ENCODE results near the gene TRMT112. TPM values are rescaled to one million over a fixed set of nuclear protein-coding genes. Genes with fewer than 3 reads are reported as not detected.

TRMT112 gene
- total RNA-seq, 4 donors from 2014 or later: 200 to 462 (median 323) TPM

DNA sequence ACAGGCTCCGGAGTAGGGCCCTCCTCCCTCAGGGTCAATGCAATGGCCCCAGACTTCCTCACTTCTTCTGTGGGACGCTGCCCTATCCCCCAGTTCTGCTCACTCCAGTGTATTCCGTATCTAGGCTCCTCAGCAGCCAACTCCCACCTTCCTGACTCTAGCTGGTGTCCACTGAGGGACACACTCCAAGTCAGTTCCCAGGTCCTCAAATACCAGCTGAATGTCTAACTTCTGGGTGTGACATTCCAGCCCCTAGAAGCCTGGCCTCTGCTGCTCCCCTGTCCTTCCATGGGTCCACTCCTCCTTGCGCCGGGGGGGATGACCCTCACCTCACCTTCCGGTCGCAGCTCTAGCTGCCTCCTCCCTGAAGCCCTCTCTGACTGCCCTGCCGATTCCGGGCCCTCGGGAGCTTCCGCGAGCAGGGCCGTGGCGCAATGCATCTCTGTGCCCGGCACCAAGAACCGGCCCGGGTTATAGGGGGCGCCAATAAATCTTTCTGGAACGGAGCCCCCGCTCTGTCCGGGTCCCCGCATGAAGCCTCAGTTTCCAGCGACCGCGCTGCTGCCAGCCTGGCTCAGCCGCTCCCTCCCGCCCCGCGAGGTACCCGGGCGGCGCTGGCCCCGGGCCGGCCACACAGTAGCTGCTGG, 48.3 kb downstream of the TRMT112 start:
- no peaks in the 10 kb centered on the region for H3K9me3 ChIP-seq
- intact Hi-C loops (cut with DNase I; ENCODE audit: low total_unique reads): no loop called here
- no peaks in the 10 kb centered on the region for H3K27me3 ChIP-seq
- H3K4me3 ChIP-seq: peak overlapping the region; percentile 63 to 75
- no peaks in the 10 kb centered on the region for H3K36me3 ChIP-seq
- TF ChIP-seq POLR2A (IDR thresholded peaks at IDR 0.05): peak in 1 of 2 donors; percentile 28
- TF ChIP-seq CTCF (IDR thresholded peaks at IDR 0.05): no peak
- peak; percentile 71 to 77 for DNase-seq
- peak overlapping the region; percentile 91 to 97 for H3K27ac ChIP-seq
- H3K4me1 ChIP-seq: peaks cover 0 to 11% of the 10 kb centered on the region in 2 donors

GRCh38 chr11:64268025-64268892, 49.1 kb downstream of the TRMT112 start:
- peak; percentile 75 to 79 for DNase-seq

GRCh38 chr11:64267207-64267945, 50.0 kb downstream of the TRMT112 start:
- Histone ChIP-seq H3K36me3 (no peaks in the 10 kb centered on the region), H3K4me1 (peaks cover 0 to 11% of the 10 kb centered on the region in 2 donors), H3K27me3 (no peaks in the 10 kb centered on the region), H3K4me3 (no peak overlapping the region), H3K9me3 (no peaks in the 10 kb centered on the region), H3K27ac (peak overlapping the region; percentile 91 to 97)
- intact Hi-C loops (cut with DNase I; ENCODE audit: low total_unique reads): no loop called here
- TF ChIP-seq CTCF (IDR thresholded peaks at IDR 0.05): no peak
- TF ChIP-seq POLR2A (IDR thresholded peaks at IDR 0.05): no peak
- no peak for DNase-seq

More at GRCh38 chr11:64268025-64268892, 49.1 kb downstream of the TRMT112 start:
- no peaks in the 10 kb centered on the region for H3K27me3 ChIP-seq
- H3K4me1 ChIP-seq: peaks cover 0 to 11% of the 10 kb centered on the region in 2 donors
- intact Hi-C loops (cut with DNase I; ENCODE audit: low total_unique reads): no loop called here
- TF ChIP-seq CTCF (IDR thresholded peaks at IDR 0.05) (peak in 1 of 4 experiments; percentile 32), POLR2A (IDR thresholded peaks at IDR 0.05) (no peak)
- peak overlapping the region; percentile 63 to 75 for H3K4me3 ChIP-seq
- H3K27ac ChIP-seq: peak overlapping the region; percentile 91 to 97
- no peaks in the 10 kb centered on the region for H3K36me3 ChIP-seq
- no peaks in the 10 kb centered on the region for H3K9me3 ChIP-seq

Small RNA genes lying within 50 kb of the gene (microRNA-seq; reads per million reads assigned to microRNA genes)
- gene MIR7155 (ENCODE audit: borderline microRNAs expressed, borderline replicate concordance): not detected

Small RNA genes lying within 50 kb of the gene (small RNA-seq; reads per million reads assigned to genes)
- not detected for gene MIR7155
- not detected for gene RF00019

Other genes with a start within 250 kb of the TRMT112 start
- gene MACROD1, start 151.4 kb downstream of the TRMT112 start, total RNA-seq: 10 to 100 TPM in 1 of 4 donors, 1 to 10 TPM in 3; 1.8 to 27.1 (median 6.6) TPM
- gene STIP1, start 131.4 kb downstream of the TRMT112 start, total RNA-seq: 100 to 1,000 TPM in 1 of 4 donors, 10 to 100 TPM in 3; 20.9 to 101 (median 83.8) TPM
- gene FERMT3, start 110.8 kb downstream of the TRMT112 start, total RNA-seq: 10 to 100 TPM in 2 of 4 donors, 1 to 10 TPM in 2; 3.1 to 50.3 (median 9.3) TPM
- 10 to 100 TPM in 3 of 4 donors, 1 to 10 TPM in 1; 7.2 to 42.9 (median 18.7) TPM for gene TRPT1, start 91.4 kb downstream of the TRMT112 start, total RNA-seq
- gene NUDT22, start 91.3 kb downstream of the TRMT112 start, total RNA-seq: 10 to 100 TPM; 10.8 to 44.9 (median 34.0) TPM
- 10 to 100 TPM in 2 of 4 donors, 1 to 10 TPM in 1, not detected in 1; 7.9 to 28.6 (median 16.6) TPM for gene DNAJC4, start 87.0 kb downstream of the TRMT112 start, total RNA-seq
- 100 to 1,000 TPM in 1 of 4 donors, 10 to 100 TPM in 3; 20.0 to 120 (median 26.0) TPM for gene VEGFB, start 83.0 kb downstream of the TRMT112 start, total RNA-seq
- gene FKBP2, start 76.5 kb downstream of the TRMT112 start, total RNA-seq: 10 to 100 TPM; 22.3 to 74.0 (median 37.7) TPM
- 10 to 100 TPM in 3 of 4 donors, 1 to 10 TPM in 1; 9.5 to 63.4 (median 28.3) TPM for gene PPP1R14B, start 70.6 kb downstream of the TRMT112 start, total RNA-seq
- 10 to 100 TPM in 3 of 4 donors, 1 to 10 TPM in 1; 10.0 to 39.5 (median 21.8) TPM for gene PLCB3, start 66.0 kb downstream of the TRMT112 start, total RNA-seq
- 10 to 100 TPM; 54.8 to 72.9 (median 62.0) TPM for gene BAD, start 32.9 kb downstream of the TRMT112 start, total RNA-seq
- gene GPR137, start 31.7 kb downstream of the TRMT112 start, total RNA-seq: 10 to 100 TPM in 2 of 4 donors, 1 to 10 TPM in 1, under 1 TPM in 1; 0.51 to 32.3 (median 10.6) TPM
- gene KCNK4, start 26.3 kb downstream of the TRMT112 start, total RNA-seq: under 1 TPM in 2 of 4 donors, not detected in 2; 0.61 to 0.76 TPM
- gene CATSPERZ, start 17.2 kb downstream of the TRMT112 start, total RNA-seq: not detected
- 10 to 100 TPM; 12.1 to 49.2 (median 17.5) TPM for gene ESRRA, start 12.0 kb downstream of the TRMT112 start, total RNA-seq
- gene PRDX5, start 562 bp upstream of the TRMT112 start, total RNA-seq: 100 to 1,000 TPM in 3 of 4 donors, 10 to 100 TPM in 1; 97.1 to 156 (median 113) TPM
- 1 to 10 TPM in 3 of 4 donors, under 1 TPM in 1; 0.29 to 5.7 (median 2.9) TPM for gene CCDC88B, start 22.6 kb upstream of the TRMT112 start, total RNA-seq
- gene RPS6KA4, start 41.6 kb upstream of the TRMT112 start, total RNA-seq: 10 to 100 TPM in 3 of 4 donors, 1 to 10 TPM in 1; 2.4 to 37.4 (median 29.3) TPM
- under 1 TPM in 2 of 4 donors, not detected in 2; 0.35 to 0.76 TPM for gene SLC22A11, start 238.4 kb upstream of the TRMT112 start, total RNA-seq

All from uterus (tissue), 4 donors.